GOT3 (cell line): ENCODE measurements around the gene PGK1.
"Not testable (repeated sequence)": the region's sequence is repeated elsewhere in the genome, so short reads cannot be mapped to it uniquely, and the experiment has no call there.

ENCODE experiments used
- DNase-seq: peaks from one replicate; lab custom pipeline; 2025; ENCODE audit warnings: mixed read lengths; lab: John Stamatoyannopoulos, UW

PGK1 gene

DNA sequence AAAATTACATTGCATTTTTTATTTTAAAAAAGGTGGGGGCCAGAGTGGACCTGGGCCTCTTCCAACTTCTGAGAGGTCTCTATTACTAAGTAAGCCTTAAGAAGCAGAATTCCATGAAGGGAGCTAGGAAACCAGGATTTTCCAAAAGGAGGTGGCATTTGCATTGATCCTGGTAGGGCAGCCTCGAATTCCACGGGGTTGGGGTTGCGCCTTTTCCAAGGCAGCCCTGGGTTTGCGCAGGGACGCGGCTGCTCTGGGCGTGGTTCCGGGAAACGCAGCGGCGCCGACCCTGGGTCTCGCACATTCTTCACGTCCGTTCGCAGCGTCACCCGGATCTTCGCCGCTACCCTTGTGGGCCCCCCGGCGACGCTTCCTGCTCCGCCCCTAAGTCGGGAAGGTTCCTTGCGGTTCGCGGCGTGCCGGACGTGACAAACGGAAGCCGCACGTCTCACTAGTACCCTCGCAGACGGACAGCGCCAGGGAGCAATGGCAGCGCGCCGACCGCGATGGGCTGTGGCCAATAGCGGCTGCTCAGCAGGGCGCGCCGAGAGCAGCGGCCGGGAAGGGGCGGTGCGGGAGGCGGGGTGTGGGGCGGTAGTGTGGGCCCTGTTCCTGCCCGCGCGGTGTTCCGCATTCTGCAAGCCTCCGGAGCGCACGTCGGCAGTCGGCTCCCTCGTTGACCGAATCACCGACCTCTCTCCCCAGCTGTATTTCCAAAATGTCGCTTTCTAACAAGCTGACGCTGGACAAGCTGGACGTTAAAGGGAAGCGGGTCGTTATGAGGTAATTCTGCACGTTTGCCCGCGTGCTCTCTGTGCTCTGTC lies at the start of gene PGK1:
Gene PGK1 (plus strand): TSS at position 626 of the 824 bp plus-strand sequence. CDS start 93 bp downstream, at position 719.
- peak; percentile 86 for DNase-seq

DNA sequence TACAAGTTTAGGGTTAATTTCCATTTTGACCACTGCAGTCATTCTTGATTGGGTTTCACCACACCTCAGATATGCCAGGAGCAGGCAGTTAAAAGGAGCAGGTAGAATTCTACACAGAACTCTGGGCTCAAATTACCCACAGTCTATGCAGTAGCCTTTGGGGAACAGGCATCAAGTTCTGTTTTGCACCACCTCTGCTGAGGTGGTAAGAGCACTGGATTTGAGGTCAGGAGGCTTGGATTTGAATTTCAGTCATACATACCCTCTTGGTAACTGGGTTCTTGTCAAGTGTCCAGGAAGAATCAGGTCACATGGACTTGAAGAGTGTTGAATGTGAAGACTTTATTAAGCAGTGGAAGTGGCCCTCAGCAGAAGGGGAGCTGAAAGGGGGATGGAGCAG lies 40.4 kb upstream of the PGK1 start:
- no peak for DNase-seq

- no peak for DNase-seq
Observed at GRCh38 chrX:78064152-78064551, 39.9 kb upstream of the PGK1 start.

- DNase-seq, result not testable (repeated sequence)
Observed at GRCh38 chrX:78064698-78065601, 39.1 kb upstream of the PGK1 start.

DNA sequence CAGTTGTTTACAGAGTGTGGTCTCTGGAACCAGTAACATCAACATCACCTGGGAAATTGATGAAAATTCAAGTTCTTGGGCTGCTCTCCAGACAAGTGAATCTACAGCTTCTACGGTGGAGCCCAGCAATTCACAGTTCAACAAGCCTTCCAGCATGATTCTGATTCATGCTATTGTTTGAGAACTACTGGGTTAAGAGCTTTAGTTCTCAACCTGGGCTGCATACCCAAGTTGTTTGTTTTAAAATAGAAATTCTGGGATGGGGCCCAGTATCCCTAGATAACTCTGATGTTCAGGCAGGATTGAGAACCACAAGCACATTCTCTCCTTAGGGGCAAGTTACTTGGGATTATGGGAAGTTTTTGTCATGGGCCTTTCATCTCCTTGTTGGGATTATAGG lies 37.9 kb upstream of the PGK1 start:
- DNase-seq, result no peak

GRCh38 chrX:78071331-78071730 lies 32.7 kb upstream of the PGK1 start:
- DNase-seq, result no peak

GRCh38 chrX:78073147-78074077 lies 30.6 kb upstream of the PGK1 start:
- not testable (repeated sequence) for DNase-seq

- no peak for DNase-seq
Observed at GRCh38 chrX:78074088-78074487, 30.0 kb upstream of the PGK1 start.

GRCh38 chrX:78075787-78076389 lies 28.2 kb upstream of the PGK1 start:
- no peak for DNase-seq

DNA sequence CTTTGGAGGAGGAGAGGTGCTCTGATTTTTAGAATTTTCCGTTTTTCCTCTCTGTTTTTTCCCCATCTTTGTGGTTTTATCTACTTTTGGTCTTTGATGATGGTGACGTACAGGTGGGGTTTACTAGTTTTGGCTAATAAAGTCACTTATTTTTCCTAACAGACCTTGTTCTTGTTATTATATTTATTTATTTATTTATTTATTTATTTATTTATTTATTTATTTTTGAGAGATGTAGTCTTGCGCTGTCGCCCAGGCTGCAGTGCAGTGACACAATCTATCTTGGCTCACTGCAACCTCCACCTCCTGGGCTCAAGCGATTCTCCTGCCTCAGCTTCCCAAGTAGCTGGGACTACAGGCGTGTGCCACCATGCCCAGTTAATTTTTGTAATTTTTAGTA lies 22.6 kb upstream of the PGK1 start:
- not testable (repeated sequence) for DNase-seq

DNA sequence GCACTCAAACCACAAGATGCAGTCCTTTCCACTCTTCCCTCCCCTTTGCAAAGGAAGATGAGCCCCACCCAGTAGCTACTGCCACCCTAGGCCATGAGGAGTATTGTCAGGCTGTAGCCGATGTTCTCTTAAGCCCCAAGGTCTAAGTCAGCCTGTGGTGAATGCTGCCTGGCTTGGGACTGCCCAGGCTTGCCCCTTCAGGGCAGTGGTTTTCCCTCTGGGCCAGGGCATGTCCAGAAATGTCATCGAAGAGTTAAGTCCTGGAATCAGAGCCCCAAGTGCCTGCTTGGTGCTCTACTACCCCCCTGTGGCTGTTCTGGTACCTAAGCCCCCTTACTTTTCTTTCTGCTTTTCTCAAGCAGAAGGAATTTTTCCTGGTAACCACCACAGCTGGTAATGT lies 11.8 kb upstream of the PGK1 start:
- DNase-seq, result no peak

DNA sequence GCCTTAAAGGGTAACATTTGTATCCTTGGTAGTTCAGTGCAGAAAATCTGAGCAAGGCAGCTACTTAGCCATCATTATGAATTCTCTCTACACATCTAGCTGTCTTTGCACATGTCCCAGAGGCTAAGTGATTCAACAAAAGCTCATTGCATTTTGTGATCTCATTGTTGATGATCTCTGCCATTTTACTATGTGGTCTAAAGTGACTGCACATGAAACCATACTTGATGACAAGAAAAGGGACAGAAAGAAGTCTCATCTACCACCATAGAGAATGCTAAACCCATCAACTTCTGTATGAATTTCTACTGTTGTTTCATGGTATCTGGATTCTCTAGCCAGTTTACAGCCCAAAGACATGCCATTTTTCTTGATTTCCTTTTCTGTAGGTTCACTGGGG lies 5.9 kb upstream of the PGK1 start:
- DNase-seq, result no peak

DNA sequence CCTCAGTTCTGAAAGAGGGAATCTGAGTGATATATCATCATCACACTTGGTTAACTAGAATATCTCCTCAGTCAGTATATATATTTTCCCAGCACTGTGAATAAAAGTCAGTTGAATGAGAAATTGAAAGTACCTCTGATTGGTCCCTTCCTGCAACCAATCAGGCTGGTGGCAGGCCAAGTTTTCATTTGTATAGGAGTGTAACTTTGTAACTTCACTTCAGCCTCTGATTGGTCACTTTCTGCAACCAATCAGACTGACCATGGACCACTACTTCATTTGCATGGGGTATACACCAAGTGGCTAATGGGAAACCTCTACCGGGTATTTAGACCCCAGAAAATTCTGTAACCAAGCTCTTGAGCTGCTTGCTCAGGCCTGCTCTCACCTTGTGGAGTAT lies 2.0 kb upstream of the PGK1 start:
- no peak for DNase-seq

DNA sequence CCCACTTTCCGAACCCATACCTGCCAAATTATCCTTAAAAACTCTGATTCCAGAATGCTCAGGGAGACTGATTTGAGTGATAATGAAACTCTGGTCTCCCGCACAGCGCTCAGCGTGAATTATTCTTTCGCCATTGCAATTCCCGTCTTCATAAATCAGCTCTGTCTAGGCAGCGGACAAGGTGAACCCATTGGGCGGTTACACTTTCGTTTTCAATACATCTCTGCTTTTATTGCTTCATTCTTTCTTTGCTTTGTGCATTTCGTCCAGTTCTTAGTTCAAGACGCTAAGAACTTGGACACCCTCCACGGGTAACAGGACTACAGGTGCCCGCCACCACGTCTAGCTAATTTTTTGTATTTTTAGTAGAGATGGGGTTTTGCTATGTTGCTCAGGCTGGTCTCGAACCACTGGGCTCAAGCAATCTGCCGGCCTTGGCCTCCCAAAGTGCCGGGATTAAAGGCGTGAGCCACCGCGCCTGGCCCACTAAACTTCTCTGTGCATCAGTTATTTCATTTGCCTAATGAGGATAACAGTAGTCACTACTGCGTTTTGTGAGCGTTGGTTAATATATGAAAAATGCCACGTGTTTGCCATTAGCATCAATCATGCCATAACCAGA lies 936 bp upstream of the PGK1 start:
- DNase-seq, result no peak

GRCh38 chrX:78104447-78105176 lies 564 bp downstream of the PGK1 start:
- no peak for DNase-seq

DNA sequence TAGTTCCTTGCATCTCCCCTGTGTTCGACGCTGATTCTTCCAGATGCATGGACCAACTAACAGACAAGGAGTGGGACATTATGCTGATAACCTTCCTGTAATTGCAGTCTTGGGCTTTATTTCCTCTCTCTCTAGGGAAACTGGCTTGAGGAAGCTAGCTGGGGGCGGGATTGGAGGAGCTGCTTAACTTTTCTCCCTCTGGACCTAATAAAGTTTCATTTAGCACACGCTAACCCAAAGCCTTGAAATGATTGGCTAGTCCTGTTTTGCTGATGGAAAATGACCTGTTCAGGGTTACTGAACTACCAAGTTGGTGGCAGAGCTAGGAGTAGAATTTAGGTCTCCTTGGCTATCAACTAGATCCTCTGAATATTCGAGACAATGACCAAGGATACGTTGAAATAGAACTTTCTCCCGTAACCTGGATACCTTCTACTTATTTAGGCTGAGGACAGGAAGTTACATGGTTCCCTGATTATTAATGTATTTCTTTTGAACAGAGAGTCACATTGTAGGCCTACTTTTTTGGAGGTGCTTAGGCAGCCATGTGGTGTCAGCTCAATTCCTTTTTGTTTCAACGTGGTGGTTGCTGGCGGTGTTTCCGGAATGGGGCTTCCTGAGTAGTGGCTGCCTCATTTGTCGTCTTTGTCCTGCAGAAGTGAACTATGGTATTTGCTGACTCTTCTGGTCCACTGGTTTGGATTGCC lies 2.0 kb downstream of the PGK1 start:
- no peak for DNase-seq

DNA sequence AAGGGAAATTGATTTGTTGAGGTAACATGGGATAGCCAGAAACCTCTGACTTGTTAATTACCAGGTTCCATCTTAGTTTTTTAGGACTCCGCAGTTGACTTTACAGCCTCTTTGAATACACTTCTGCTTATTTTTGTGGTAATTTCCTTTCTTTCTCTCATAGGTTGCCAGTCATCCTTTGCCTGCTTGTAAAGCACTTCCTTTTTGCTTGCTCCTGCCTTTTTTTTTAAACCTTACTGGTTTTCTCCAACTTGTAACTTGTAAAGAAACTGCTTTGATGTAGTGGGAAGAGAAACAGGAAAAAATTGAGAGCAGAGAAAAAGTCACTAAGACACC lies 2.6 kb downstream of the PGK1 start:
- no peak for DNase-seq

GRCh38 chrX:78109458-78109857 lies 5.4 kb downstream of the PGK1 start:
- no peak for DNase-seq

DNA sequence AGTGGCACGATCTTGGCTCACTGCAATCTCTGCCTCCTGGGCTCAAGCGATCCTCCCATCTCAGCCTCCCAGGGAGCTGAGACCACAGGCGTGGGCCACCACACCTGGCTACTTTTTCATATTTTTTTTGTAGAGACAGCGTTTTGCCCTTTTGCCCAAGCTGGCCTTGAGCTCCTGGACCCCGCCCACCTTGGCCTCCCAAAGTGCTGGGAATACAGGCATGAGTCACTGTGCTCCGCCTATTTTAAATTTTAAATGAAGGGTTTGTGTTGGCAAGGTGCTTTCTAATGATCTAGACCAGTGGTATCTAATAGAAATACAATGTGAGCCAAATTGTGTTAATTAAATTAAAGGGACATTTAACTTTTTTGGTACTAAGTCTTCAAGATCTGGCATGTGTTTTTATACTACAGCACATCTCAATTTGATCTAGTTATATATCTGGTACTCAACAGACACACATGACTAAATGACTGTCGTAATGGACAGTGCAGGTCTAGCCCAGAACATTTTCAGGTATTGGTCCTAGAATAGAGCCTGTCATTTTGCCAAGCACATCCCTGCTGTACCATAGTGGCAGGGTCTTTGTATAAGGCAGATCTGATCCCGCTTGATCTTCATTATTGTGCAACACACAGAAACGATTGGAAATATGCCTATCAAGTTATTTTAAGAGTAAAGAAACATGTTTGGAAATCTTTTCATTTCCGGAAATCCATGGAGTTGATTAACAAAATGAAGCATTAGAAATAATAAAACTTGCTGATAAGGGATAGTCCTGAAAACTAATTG lies 7.3 kb downstream of the PGK1 start:
- no peak for DNase-seq
